ENCODE measurements around the gene TTN. TPM values are rescaled to one million over a fixed set of nuclear protein-coding genes. Genes with fewer than 3 reads are reported as not detected.
"Not testable (repeated sequence)": the region's sequence is repeated elsewhere in the genome, so short reads cannot be mapped to it uniquely, and the experiment has no call there.

Gene TTN
- total RNA-seq, 1 donor from 2014 or later: 2.8 TPM

- H3K27me3 Mint-ChIP-seq: no peaks in the 10 kb centered on the region
- peaks cover 10% of the 10 kb centered on the region for H3K9me3 Mint-ChIP-seq
- H3K4me3 Mint-ChIP-seq: no peak overlapping the region
- H3K36me3 Mint-ChIP-seq (ENCODE audit: low read depth): peaks cover 46% of the 10 kb centered on the region
- no peak for DNase-seq
- peaks cover 6% of the 10 kb centered on the region for H3K4me1 Mint-ChIP-seq
- intact Hi-C loops (cut with micrococcal nuclease): no loop called here
- H3K27ac Mint-ChIP-seq: no peak overlapping the region
Measured at GRCh38 chr2:178553047-178553446, 254.2 kb downstream of the TTN start.

- intact Hi-C loops (cut with micrococcal nuclease): no loop called here
- peaks cover 62% of the 10 kb centered on the region for H3K36me3 Mint-ChIP-seq (ENCODE audit: low read depth)
Measured at GRCh38 chr2:178550352-178550751, 256.9 kb downstream of the TTN start.

GRCh38 chr2:178542569-178542968, 264.7 kb downstream of the TTN start:
- H3K4me3 Mint-ChIP-seq: no peak overlapping the region
- peaks cover 63% of the 10 kb centered on the region for H3K36me3 Mint-ChIP-seq (ENCODE audit: low read depth)
- DNase-seq: no peak
- intact Hi-C loops (cut with micrococcal nuclease): no loop called here
- no peak overlapping the region for H3K27ac Mint-ChIP-seq
- H3K4me1 Mint-ChIP-seq: peaks cover 7% of the 10 kb centered on the region
- no peaks in the 10 kb centered on the region for H3K27me3 Mint-ChIP-seq
- H3K9me3 Mint-ChIP-seq: peaks cover 3% of the 10 kb centered on the region

More at GRCh38 chr2:178550352-178550751, 256.9 kb downstream of the TTN start:
- Mint-ChIP-seq H3K27ac (no peak overlapping the region), H3K27me3 (no peaks in the 10 kb centered on the region), H3K9me3 (peaks cover 12% of the 10 kb centered on the region), H3K4me1 (peaks cover 6% of the 10 kb centered on the region), H3K4me3 (no peak overlapping the region)
- no peak for DNase-seq

GRCh38 chr2:178542161-178542560, 265.1 kb downstream of the TTN start:
- intact Hi-C loops (cut with micrococcal nuclease): no loop called here
- no peak for DNase-seq
- H3K27me3 Mint-ChIP-seq: no peaks in the 10 kb centered on the region
- no peaks in the 10 kb centered on the region for H3K9me3 Mint-ChIP-seq
- peaks cover 62% of the 10 kb centered on the region for H3K36me3 Mint-ChIP-seq (ENCODE audit: low read depth)
- peaks cover 7% of the 10 kb centered on the region for H3K4me1 Mint-ChIP-seq
- H3K4me3 Mint-ChIP-seq: no peak overlapping the region
- H3K27ac Mint-ChIP-seq: no peak overlapping the region

- Mint-ChIP-seq H3K4me3 (no peak overlapping the region), H3K4me1 (peaks cover 22% of the 10 kb centered on the region), H3K9me3 (peaks cover 21% of the 10 kb centered on the region), H3K36me3 (ENCODE audit: low read depth) (peaks cover 76% of the 10 kb centered on the region), H3K27ac (no peak overlapping the region), H3K27me3 (no peaks in the 10 kb centered on the region)
- intact Hi-C loops (cut with micrococcal nuclease): no loop called here
- DNase-seq: no peak
Measured at GRCh38 chr2:178536037-178536436, 271.2 kb downstream of the TTN start.

- Mint-ChIP-seq H3K27me3 (no peaks in the 10 kb centered on the region), H3K4me1 (peaks cover 38% of the 10 kb centered on the region), H3K4me3 (peak overlapping the region; percentile 47), H3K9me3 (peaks cover 21% of the 10 kb centered on the region), H3K36me3 (ENCODE audit: low read depth) (peaks cover 58% of the 10 kb centered on the region), H3K27ac (peak overlapping the region; percentile 39)
- DNase-seq: no peak
- intact Hi-C loops (cut with micrococcal nuclease): loop anchor here (2.0 to 5.0 kb wide), 3 partner anchors 52 to 501 kb away; partner anchors contain the start of gene FKBP7
Measured at GRCh38 chr2:178531168-178531567, 276.1 kb downstream of the TTN start.

- Mint-ChIP-seq H3K4me1 (peaks cover 41% of the 10 kb centered on the region), H3K27me3 (no peaks in the 10 kb centered on the region), H3K27ac (peak overlapping the region; percentile 39), H3K4me3 (peak overlapping the region; percentile 47), H3K9me3 (peaks cover 21% of the 10 kb centered on the region), H3K36me3 (ENCODE audit: low read depth) (peaks cover 55% of the 10 kb centered on the region)
- intact Hi-C loops (cut with micrococcal nuclease): loop anchor here (1.0 to 5.0 kb wide), 6 partner anchors 8 to 502 kb away; partner anchors contain the start of gene FKBP7
- peak; percentile 79 for DNase-seq
Measured at GRCh38 chr2:178530625-178531142, 276.5 kb downstream of the TTN start.

GRCh38 chr2:178530131-178530530, 277.1 kb downstream of the TTN start:
- intact Hi-C loops (cut with micrococcal nuclease): loop anchor here (1.0 to 5.0 kb wide), 6 partner anchors 8 to 502 kb away; partner anchors contain the start of gene FKBP7
- peaks cover 44% of the 10 kb centered on the region for H3K4me1 Mint-ChIP-seq
- H3K36me3 Mint-ChIP-seq (ENCODE audit: low read depth): peaks cover 55% of the 10 kb centered on the region
- peaks cover 20% of the 10 kb centered on the region for H3K9me3 Mint-ChIP-seq
- H3K4me3 Mint-ChIP-seq: peak overlapping the region; percentile 47
- peak overlapping the region; percentile 39 for H3K27ac Mint-ChIP-seq
- DNase-seq: no peak
- H3K27me3 Mint-ChIP-seq: no peaks in the 10 kb centered on the region

- DNase-seq: no peak
- Mint-ChIP-seq H3K36me3 (ENCODE audit: low read depth) (peaks cover 46% of the 10 kb centered on the region), H3K27ac (no peak overlapping the region), H3K27me3 (no peaks in the 10 kb centered on the region), H3K9me3 (peaks cover 13% of the 10 kb centered on the region), H3K4me1 (peaks cover 46% of the 10 kb centered on the region), H3K4me3 (no peak overlapping the region)
- intact Hi-C loops (cut with micrococcal nuclease): no loop called here
Measured at GRCh38 chr2:178529194-178529593, 278.0 kb downstream of the TTN start.

- DNase-seq: no peak
- Mint-ChIP-seq H3K36me3 (ENCODE audit: low read depth) (peaks cover 40% of the 10 kb centered on the region), H3K4me1 (peaks cover 45% of the 10 kb centered on the region), H3K27me3 (no peaks in the 10 kb centered on the region), H3K27ac (no peak overlapping the region), H3K9me3 (peaks cover 8% of the 10 kb centered on the region), H3K4me3 (no peak overlapping the region)
- intact Hi-C loops (cut with micrococcal nuclease): no loop called here
Measured at GRCh38 chr2:178528647-178529046, 278.6 kb downstream of the TTN start.

- DNase-seq: no peak
- Mint-ChIP-seq H3K4me1 (peaks cover 49% of the 10 kb centered on the region), H3K4me3 (no peak overlapping the region)
Measured at GRCh38 chr2:178527592-178527991, 279.6 kb downstream of the TTN start.

GRCh38 chr2:178526256-178526655, 281.0 kb downstream of the TTN start:
- Mint-ChIP-seq H3K27me3 (no peaks in the 10 kb centered on the region), H3K4me3 (no peak overlapping the region), H3K36me3 (ENCODE audit: low read depth) (peaks cover 31% of the 10 kb centered on the region), H3K27ac (no peak overlapping the region), H3K9me3 (peaks cover 7% of the 10 kb centered on the region), H3K4me1 (peaks cover 48% of the 10 kb centered on the region)
- DNase-seq: peak; percentile 43
- intact Hi-C loops (cut with micrococcal nuclease): no loop called here

More at GRCh38 chr2:178527592-178527991, 279.6 kb downstream of the TTN start:
- H3K9me3 Mint-ChIP-seq: peaks cover 8% of the 10 kb centered on the region
- intact Hi-C loops (cut with micrococcal nuclease): no loop called here
- peaks cover 36% of the 10 kb centered on the region for H3K36me3 Mint-ChIP-seq (ENCODE audit: low read depth)
- no peak overlapping the region for H3K27ac Mint-ChIP-seq
- H3K27me3 Mint-ChIP-seq: no peaks in the 10 kb centered on the region

- Mint-ChIP-seq H3K4me1 (peaks cover 43% of the 10 kb centered on the region), H3K4me3 (peak overlapping the region; percentile 39), H3K36me3 (ENCODE audit: low read depth) (peaks cover 27% of the 10 kb centered on the region)
- H3K27ac Mint-ChIP-seq; H3K9me3 Mint-ChIP-seq; intact Hi-C loops (cut with micrococcal nuclease); H3K27me3 Mint-ChIP-seq; DNase-seq: not testable (repeated sequence)
Measured at GRCh38 chr2:178525460-178525859, 281.8 kb downstream of the TTN start.

GRCh38 chr2:178525010-178525409, 282.2 kb downstream of the TTN start:
- H3K27me3 Mint-ChIP-seq; H3K9me3 Mint-ChIP-seq; H3K4me3 Mint-ChIP-seq; intact Hi-C loops (cut with micrococcal nuclease); H3K27ac Mint-ChIP-seq: not testable (repeated sequence)
- peaks cover 25% of the 10 kb centered on the region for H3K36me3 Mint-ChIP-seq (ENCODE audit: low read depth)
- H3K4me1 Mint-ChIP-seq: peaks cover 42% of the 10 kb centered on the region
- DNase-seq: peak; percentile 31
